Fibroblast of skin of right quadriceps (primary cell): Measurements from ENCODE around the gene SLC11A2.
A peak's percentile ranks its signal among the peaks of the same experiment; 100 is the strongest.

Source experiments
- DNase-seq: peaks from one replicate; pipeline ENCODE4 v3.0.0-alpha.2; 2013

The SLC11A2 gene

DNA sequence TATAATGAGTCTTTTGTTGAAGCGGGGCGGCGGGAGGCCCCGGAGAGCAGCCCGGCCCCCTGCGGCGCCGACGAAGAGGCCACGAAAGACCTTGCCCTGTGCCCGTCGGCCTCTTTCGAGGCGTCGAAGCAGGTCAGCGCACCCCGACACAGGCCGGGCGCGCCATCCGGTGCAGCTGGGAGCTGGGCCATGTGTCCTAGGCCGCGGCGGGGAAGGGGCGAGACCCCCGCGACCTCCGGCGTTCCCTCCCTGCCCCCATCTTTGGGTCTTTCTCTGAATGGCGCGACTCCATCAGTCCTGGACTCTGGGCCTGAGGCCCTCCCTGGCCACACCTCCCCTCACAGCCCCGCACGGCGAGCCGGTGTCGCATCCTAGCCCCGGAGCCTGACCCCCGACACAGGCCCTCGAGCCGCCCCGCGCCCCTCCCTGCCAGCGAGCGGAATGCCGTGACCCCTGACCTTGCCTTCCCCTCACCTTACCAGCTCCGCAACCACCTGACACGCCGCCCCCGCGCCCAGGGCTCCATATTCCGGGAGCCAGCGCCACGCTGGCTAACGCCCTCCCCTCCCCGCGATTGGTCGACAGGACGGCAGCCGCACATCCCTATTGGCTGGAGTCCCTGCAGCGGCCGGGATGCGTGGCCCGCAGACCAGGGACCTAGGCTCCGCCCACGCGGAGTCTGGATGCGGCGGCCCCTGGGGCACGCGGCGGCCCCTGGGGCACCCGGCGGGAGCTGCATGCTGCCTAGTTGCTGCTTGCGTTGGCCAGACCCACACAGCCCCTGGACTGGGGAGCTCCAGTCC lies at the start of gene SLC11A2:
SLC11A2 (minus strand) TSS at position 549 of the 803 bp plus-strand sequence. CDS start 15,656 bp downstream, outside the sequence.
- peak; percentile 93 for DNase-seq

DNA sequence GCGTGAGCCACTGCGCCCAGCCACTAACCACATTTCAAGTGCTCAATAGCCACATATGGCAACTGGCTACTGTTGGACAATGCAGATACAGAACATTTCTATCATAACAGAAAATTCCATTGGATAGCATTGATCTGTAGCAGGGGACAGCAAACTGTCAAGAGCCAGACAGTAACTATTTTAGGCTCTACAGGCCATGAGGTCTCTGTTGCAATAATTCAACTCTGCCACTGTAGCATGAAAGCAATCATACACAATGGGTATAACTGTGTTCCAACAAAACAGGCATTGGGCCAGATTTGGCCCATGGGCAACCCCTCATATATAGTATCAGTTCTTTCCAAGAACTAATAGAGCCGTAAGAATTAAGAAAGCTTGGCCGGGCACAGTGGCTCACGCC lies 49.2 kb upstream of the SLC11A2 start:
- DNase-seq, result no peak

DNA sequence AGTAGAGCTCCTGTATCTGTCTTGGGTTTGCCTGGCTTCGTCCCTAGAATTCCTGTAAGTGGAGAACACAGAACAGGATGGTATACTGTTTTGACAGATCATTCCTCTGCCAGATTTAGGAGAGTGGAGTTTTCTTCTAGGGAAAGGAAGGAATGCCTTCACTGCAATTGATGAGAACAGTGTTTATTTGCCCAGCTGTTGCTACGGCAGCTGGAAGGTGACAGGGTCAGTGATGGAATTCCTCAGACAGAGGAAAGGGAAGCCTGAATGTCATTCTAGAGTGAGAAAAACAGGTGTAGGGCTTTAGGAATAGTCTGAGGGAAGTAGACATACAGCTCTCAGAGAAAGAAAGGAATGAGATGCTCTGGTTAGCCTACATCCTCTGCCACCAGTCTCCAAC lies 45.5 kb upstream of the SLC11A2 start:
- no peak for DNase-seq

DNA sequence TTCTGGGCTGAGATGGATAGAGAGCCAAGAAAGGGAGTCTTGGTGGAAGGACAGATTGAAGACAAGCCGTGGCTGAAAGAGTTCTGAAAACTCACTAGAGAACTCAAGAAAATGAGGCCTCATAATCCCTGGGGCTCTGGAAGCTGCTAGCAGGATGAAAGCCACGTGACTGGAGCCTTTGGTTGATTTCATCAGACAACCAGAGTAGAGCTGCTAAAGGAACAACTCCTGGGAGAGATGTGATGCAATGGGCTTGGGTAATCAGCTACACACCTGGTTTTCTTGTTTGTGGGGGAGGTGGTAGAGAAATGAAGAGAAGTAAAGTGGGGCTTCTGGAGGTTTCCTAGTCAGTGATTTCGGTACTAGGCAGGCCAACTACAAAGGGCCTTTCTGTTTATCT lies 43.8 kb upstream of the SLC11A2 start:
- peak; percentile 56 for DNase-seq

DNA sequence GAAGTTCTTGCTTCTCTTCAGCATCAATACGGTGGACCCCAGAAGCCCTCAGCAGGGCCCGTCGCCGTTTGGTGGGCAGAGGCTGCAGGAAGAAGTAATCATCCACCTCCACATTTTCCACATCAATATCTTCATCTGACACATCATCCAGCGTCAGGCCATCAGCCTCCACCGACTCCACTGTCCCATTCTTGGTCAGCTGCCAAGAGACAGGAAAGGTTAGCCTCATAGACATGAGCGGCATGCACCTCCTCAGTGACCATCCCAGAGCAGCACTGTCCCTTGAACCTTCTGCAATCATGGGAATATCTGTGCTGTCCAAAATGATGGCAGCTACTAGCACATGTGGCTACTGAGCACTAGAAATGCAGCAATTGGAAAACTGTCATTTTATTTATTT lies 41.6 kb upstream of the SLC11A2 start:
- DNase-seq, result no peak

DNA sequence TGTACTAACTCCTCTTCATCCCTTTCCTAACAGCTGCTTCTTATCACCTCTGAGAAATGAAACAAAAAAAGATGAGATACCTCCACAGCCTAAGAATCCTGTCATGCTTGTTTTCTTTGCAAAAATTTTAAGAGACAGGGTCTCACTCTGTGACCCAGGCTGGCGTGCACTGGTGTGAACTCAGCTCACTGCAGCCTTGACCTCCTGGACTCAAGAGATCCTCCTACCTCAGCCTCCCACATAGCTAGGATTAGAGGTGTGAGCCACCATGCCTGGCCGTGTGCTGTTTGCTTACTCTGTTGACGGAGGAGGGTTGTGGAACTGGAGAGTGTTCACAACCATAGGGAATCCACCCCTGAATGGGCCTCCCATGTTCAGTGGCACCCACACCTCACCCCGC lies 41.0 kb upstream of the SLC11A2 start:
- no peak for DNase-seq

DNA sequence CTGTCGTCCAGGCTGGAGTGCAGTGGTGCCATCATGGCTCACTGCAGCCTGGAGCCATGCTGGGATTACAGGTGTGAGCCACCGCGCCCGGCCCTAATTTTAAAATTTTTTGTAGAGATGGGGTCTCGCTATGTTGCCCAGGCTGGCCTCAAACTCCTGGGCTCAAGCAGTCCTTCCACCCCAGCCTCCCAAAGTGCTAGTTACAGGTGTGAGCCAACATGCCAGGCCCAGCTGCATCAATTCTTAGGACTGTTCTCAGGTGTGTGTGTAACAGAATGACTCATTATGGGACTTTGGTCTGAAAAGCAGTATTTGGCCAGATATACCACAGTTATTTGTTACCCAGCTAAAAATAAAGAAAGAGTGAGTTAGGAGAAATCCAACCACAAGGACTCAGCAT lies 39.3 kb upstream of the SLC11A2 start:
- DNase-seq, result no peak

DNA sequence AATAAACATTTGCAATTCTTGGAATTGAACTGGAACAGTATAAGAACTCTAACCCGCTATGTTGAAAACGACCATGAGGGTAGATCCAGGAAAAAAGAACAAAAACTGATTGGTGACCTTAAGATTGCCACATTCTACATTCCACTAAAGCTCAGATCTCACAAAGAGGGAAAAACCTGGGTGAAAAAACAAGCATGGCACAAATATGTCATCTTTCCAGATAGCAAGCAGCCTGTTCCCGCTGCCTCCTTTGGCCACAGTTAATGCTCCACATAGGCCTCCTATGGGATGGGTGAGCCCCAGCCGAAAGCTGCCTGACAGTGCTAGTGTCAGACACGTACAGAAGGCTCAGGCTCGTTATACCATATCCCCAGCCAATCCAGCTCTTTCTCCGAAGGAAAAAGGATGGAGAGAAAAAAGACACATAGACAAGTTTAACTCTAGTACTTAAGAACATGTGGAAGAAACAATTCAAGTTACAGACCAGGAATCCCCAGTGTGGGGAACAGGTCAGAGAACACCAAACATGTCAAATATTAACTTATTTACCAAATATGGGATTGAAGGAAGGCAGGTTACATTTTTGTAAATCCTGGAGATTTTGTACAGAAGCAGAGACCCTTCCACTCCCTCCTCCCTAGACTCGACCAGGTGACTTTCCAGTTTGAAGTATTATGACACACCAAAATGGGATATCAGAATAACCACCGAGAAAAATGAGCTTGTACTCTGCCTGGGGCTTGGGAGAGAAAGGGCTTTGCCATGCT lies 36.6 kb upstream of the SLC11A2 start:
- DNase-seq, result no peak

DNA sequence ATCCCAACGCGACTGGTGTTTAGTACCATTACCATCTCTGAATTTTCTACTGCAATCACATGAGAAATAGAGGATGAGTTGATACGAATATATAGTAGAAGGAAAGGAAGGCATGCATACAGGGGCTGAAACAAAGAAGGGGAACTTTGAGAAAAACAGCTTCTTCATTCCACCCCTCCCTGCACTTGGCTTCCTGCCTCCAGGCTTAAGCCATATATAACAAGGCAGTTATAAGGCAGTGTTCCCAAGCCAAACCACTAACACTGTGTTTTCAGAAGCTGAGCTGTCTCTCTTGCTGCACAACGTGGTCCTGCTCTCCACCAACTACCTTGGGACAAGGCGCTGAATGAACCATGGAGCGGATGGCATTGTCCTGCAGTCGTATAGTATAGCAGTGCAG lies 32.9 kb upstream of the SLC11A2 start:
- DNase-seq, result no peak

DNA sequence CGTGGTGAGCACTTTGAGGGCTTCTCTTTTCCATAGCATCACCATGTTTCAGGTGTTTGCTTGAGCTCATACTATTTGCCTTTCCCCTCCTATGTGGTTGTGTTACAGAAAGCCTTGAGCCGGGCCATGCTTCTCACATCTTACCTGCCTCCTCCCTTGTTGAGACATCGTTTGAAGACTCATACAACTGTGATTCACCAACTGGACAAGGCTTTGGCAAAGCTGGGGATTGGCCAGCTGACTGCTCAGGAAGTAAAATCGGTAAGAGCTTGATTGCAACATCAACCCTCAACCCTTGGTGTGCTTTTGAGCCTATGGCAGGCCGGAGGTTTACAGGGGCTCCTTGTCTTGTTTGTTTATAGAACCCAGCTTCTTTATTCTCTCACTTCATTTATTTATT lies 30.1 kb upstream of the SLC11A2 start:
- DNase-seq, result peak; percentile 11

DNA sequence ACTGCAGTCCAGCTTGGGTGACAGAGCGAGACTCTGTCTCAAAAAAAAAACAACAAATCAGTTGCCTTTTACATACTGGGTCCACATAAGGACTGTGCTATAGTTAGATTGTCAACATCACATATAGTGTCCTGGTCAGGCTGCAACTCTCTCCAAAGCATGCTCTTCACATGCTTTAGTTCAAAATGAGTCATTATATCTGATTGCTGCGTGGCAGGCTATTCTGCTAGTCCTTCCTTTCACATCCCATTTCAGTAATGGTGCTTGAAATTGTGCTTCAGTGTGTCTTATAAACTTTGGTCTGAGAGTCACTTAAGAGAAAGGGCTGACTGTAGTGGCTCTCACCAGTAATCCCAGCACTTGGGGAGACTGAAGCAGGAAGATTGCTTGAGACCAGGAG lies 28.9 kb upstream of the SLC11A2 start:
- DNase-seq, result no peak

DNA sequence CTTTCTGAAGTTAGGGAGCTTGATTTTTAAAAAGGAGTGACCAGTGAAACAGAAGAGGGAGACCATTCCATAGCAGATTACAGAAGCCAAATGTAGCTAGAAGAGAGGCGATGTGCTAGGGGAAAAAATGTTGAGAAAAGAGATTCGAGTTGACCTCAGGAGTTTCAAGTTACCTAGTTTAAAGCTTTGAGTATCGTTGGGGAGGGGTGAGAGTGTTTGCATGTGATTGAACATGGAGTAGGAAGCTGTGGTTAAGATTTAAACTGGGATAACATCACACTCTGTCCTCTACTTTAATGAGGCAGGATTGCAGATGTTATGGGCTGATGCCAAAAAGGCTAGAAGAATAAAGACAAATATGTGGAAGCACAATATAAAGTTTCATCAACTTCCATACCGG lies 25.6 kb upstream of the SLC11A2 start:
- no peak for DNase-seq

DNA sequence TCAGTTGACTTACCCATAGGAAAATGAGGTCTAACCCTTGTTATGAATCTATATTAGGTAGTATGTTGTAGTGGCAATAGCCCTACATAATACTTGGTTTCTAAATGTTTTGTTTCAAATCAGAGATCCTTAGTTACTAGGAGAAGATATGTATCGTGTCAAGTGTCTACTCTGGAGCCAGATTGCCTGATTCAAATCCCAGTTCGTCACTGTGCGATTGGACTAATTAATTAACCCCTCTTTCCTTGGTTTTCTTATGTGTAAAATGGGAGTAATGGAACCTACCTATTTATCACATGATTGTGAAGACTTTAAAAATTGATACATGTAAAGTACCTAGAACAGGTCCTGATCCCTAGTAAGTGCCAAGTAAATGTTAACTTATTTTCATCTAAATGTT lies 23.3 kb upstream of the SLC11A2 start:
- DNase-seq, result no peak

DNA sequence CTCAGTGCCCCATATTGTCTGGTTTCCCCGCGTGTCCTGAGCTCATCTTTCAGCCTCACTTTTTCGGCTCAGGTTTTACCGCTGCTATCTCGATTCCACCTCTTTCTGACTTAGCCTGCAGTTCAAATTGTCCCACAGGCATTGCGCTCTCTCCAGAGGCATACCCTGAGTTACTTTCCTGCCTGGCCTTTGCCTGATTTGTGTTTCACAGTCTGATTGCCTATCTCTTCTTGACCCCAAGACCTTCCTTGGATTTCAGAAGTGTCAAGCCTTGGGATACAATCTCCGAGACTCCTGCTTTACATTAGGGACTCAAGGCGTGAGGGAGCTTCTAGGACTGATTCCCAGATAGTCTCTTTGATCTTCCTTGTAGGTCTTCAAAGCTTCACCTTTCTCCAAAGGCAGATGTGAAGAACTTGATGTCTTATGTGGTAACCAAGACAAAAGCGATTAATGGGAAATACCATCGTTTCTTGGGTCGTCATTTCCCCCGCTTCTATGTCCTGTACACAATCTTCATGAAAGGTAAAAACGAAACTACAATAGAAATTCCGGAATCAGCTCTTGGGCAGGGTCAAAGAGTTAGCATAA lies 22.6 kb upstream of the SLC11A2 start:
- DNase-seq, result no peak

DNA sequence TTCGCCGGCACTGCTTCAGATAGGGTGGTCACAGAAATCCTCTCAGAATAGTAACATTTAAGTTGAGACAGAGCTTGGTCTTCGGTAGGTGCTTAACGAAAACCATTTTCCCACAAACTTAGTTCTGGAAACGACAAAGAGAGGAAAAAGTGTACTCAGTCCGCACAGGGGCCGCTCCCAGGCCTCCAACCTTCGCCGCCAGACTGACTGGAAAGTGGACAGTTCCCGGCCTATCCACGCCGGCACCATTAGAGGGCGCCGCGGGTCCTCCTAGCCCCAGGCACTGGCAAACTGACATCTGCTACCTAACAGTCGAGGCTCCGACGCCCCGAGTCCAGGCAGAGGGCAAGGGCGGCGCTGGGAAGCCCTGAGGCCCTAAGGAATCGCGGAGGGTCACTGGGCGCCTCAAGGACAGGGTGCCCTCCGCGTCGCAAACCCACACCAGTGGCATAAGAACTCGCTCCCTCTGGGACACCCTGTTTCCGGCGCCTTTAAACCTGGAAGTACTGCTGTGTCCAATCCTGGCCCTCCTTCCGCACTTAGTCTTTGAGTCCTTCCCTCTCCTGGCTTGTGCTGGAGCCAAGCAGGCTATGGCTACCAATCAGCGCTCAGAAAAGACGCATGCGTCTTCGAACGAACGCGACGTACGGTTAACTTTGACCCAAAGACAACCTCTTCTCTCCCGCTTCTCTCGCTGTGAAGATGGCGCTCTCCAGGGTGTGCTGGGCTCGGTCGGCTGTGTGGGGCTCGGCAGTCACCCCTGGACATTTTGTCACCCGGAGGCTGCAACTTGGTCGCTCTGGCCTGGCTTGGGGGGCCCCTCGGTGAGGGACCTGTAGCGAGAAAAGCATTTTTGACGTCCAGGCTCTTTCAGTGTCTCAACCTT lies 21.7 kb upstream of the SLC11A2 start, which contains the start of gene LETMD1:
LETMD1 (plus strand) TSS at position 673 of the 886 bp plus-strand sequence; CDS start at position 703, 30 bp downstream.
- peak; percentile 98 for DNase-seq

DNA sequence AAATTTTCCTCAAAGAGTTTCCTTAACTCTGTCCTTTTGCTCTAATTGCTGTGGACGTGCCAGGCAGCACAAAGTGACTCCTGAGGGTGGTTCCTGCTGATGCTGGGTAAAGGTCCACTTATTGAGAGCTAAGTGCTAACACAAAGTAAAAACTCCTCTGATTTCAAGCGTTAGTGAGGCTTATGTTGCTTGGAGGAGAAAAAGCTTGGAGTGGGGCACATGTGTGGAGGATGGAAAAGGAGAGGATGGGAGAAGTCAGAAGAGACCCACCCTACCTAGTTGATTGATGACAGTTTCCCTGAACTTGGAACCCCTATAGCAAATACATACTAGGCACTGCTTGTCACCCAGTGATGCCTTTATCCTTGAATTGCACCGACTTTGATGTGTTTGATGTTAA lies 10.1 kb upstream of the SLC11A2 start:
- no peak for DNase-seq

DNA sequence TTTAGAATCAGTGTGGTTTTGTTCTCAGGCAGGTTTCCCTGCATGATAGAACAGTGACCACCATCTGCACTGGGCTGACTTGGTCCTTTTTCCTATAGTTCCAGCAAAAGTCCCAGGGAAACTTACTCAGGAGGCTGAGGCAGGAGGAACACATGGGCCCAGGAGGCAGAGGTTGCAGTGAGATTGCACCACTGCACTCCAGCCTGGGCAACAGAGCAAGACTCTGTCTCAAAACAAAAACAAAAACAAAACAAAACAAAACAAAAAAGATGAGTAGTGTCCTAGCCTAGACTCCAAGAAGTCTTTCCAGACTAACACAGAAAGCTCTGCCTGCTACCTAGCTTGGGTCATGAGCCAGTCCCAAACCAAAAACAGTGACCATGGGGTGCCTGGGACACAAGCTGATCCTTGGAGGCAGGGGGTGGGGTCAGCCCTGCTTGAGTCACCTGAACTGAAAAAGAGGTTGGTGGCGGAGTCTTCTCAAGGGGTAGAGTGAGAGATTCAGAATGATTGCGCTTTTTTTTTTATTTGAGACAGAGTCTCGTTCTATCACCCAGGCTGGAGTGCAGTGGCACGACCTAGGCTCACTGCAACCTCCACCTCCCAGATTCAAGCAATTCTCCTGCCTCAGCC lies 7.4 kb upstream of the SLC11A2 start:
- DNase-seq, result no peak

DNA sequence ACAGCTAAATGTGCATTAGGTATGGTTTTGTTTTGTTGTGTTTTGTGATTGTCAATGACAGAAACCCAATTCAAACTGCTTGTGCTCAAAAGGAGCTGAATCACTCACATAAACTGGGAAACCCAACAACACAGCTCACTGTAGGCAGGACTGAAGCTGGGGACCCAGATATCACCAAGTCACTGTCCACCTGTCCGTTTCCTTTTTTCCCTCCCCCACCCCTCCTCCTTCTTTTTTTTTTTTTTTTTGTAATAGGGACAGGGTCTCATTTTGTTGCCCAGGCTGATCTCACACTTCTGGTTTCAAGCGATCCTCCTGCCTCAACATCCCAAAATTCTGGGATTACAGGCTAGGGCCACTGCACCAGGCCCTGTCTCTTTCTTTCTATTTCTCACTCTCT lies 6.9 kb upstream of the SLC11A2 start:
- no peak for DNase-seq

DNA sequence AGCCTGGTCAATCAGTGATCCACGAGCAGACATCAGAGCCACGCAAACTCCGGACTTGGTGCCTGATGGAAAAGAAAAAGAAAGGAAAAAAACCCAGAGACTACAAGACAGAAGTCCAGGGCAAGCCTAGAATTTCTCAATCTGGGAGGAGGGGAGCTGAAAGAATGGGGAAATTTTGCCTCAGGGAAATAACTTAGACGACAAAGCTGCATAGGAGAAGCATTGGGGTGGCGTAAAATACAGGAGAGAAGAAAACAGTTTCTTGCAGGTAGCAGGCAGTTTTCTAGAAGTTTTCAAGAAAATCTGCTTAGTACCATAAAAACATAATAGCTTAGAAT lies 2.6 kb upstream of the SLC11A2 start:
- DNase-seq, result no peak

DNA sequence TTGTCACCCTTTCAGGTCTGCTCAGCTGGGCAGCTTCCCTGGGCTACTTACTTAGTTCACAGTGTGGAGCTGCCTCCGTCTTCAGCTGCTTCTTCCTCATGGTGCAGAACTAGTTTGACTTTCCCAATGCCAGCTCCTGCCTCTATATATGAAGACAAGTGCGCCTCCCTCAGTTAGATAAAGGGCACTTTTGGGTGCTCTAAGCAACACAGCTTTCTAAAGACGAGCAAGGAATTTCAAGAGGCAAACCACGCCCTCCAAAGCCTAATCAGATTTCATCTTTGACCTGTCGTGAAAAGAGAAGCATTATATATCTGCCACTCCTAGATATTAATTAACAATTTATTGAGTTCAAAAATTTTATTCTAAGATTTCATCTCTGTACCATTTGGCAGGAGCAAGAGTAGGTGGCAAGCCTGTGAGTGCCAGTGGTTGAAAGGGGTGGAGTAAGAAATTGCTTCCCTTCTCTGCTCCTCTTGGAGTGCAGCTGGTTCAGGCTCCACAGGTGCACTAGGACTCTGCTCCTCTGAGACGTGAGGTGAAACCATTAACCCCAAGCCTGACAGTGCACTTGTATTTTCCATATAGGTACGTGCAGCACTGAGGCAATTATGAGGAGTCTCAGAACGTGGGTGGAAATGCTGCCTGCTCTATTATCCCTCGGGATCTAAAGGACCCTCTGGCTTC lies 2.1 kb upstream of the SLC11A2 start:
- peak; percentile 46 for DNase-seq

DNA sequence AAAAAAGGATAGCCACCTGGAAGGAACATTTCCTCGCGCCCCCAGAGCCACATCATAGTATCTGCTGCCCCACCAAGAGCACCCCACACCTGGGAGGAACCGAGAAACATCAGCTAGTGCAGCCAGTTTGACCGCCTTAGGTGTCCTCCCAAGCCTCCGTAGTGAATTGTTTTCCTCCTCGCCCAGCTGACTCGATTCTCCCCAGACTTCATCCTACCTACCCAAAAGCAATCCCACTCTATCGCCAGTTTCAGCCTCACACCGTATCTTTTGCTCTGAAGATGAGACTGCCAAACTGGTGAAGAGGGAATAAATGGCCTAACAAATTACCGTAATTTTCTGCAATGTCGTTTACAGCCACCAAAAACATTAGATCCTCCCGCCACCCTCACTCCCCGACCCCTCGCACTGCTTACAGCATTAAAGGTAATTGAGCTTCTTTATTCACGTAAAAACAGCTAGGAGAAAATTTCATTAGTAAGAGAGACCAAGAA lies 1.2 kb upstream of the SLC11A2 start:
- no peak for DNase-seq
